HepG2 (cell line): Measurements from ENCODE around the gene GPATCH3. TPM values are rescaled to one million over a fixed set of nuclear protein-coding genes. Genes with fewer than 3 reads are reported as not detected.

Experiments used
- BCL6 ChIP-seq: IDR thresholded peaks from 2 replicates; pipeline ENCODE4 v1.6.1; 2016; ENCODE audit warnings: missing genetic modification reagents, missing compliant biosample characterization
- CEBPB ChIP-seq: IDR thresholded peaks from 2 replicates; pipeline ENCODE4 v1.6.1; 2011; ENCODE audit warnings: low read depth, low read length, improper control_type of control experiment, borderline replicate concordance
- DMAP1 ChIP-seq: IDR thresholded peaks from 2 replicates; pipeline ENCODE4 v1.6.1; 2016
- GPN1 ChIP-seq: sonication (generic); formaldehyde crosslinking; IDR thresholded peaks from 2 replicates; pipeline ENCODE4 v1.5.1; 2020; ENCODE audit warnings: missing genetic modification reagents, borderline replicate concordance
- IKZF1 ChIP-seq: fragments of 450-650 bp; IDR thresholded peaks from 2 replicates; pipeline ENCODE4 v1.7.1; 2016
- KDM3A ChIP-seq: IDR thresholded peaks from 2 replicates; pipeline ENCODE4 v1.6.1; 2018; ENCODE audit warnings: low read depth, missing compliant biosample characterization
- KLF11 ChIP-seq: IDR thresholded peaks from 2 replicates; pipeline ENCODE4 v1.6.1; 2016; ENCODE audit warnings: missing compliant biosample characterization
- MIER2 ChIP-seq: IDR thresholded peaks from 2 replicates; pipeline ENCODE4 v1.6.1; 2016; ENCODE audit warnings: missing biosample characterization, missing genetic modification reagents
- MXD3 ChIP-seq: IDR thresholded peaks from 2 replicates; pipeline ENCODE4 v1.6.1; 2016; ENCODE audit warnings: mild to moderate bottlenecking, missing biosample characterization, missing genetic modification reagents
- MZF1 ChIP-seq: sonication (generic); formaldehyde crosslinking; IDR thresholded peaks from 2 replicates; pipeline ENCODE4 v1.8.1; 2023; ENCODE audit warnings: mild to moderate bottlenecking, missing genetic modification reagents, borderline replicate concordance
- NFKBIZ ChIP-seq: IDR thresholded peaks from 2 replicates; pipeline ENCODE4 v1.6.1; 2018; ENCODE audit warnings: missing genetic modification reagents, missing compliant biosample characterization
- NR2F2 ChIP-seq: IDR thresholded peaks from 2 replicates; pipeline ENCODE4 v1.6.1; 2012; ENCODE audit warnings: low read depth, inconsistent platforms, borderline replicate concordance
- PATZ1 ChIP-seq: sonication (generic); formaldehyde crosslinking; IDR thresholded peaks from 2 replicates; pipeline ENCODE4 v1.4.0; 2020; ENCODE audit warnings: missing genetic modification reagents
- PCBP1 ChIP-seq: fragments of 200-400 bp; formaldehyde crosslinking; IDR thresholded peaks from 2 replicates; pipeline ENCODE4 v1.6.1; 2017; ENCODE audit warnings: mild to moderate bottlenecking, low read depth, low read length, borderline replicate concordance
- PHB2 ChIP-seq: fragments of 450-650 bp; IDR thresholded peaks from 2 replicates; pipeline ENCODE4 v1.6.1; 2018; ENCODE audit not compliant: partially characterized antibody
- PLSCR1 ChIP-seq: sonication (generic); formaldehyde crosslinking; IDR thresholded peaks from 2 replicates; pipeline ENCODE4 v1.5.0; 2020; ENCODE audit warnings: missing genetic modification reagents, mild to moderate bottlenecking, borderline replicate concordance
- POLR2AphosphoS5 ChIP-seq: IDR thresholded peaks from 2 replicates; pipeline ENCODE4 v1.6.1; 2012; ENCODE audit warnings: low read depth, low read length
- PRPF4 ChIP-seq: fragments of 200-400 bp; formaldehyde crosslinking; IDR thresholded peaks from 2 replicates; pipeline ENCODE4 v1.6.1; 2016; ENCODE audit warnings: low read length, low read depth; ENCODE audit not compliant: poor library complexity, severe bottlenecking
- STAG1 ChIP-seq: sonication (generic); formaldehyde crosslinking; IDR thresholded peaks from 2 replicates; pipeline ENCODE4 v1.4.0; 2020; ENCODE audit warnings: missing genetic modification reagents
- ZNF484 ChIP-seq: sonication (generic); formaldehyde crosslinking; IDR thresholded peaks from 2 replicates; pipeline ENCODE4 v1.5.1; 2020; ENCODE audit warnings: mild to moderate bottlenecking, low read depth, missing genetic modification reagents, borderline replicate concordance
- ZNF513 ChIP-seq: sonication (generic); formaldehyde crosslinking; conservative IDR thresholded peaks from 2 replicates; pipeline ENCODE4 v1.5.0; 2020; ENCODE audit warnings: missing genetic modification reagents
- ZNF598 ChIP-seq: sonication (generic); formaldehyde crosslinking; IDR thresholded peaks from 2 replicates; pipeline ENCODE4 v1.5.1; 2020; ENCODE audit warnings: mild to moderate bottlenecking, missing genetic modification reagents, borderline replicate concordance
- ZNF850 ChIP-seq: sonication (generic); formaldehyde crosslinking; conservative IDR thresholded peaks from 2 replicates; pipeline ENCODE4 v1.9.0; 2021; ENCODE audit warnings: mild to moderate bottlenecking, missing genetic modification reagents
- ZSCAN20 ChIP-seq: sonication (generic); formaldehyde crosslinking; IDR thresholded peaks from 2 replicates; pipeline ENCODE4 v1.4.0; 2020; ENCODE audit warnings: missing genetic modification reagents, mild to moderate bottlenecking, borderline replicate concordance
- ZSCAN21 ChIP-seq: sonication (generic); formaldehyde crosslinking; IDR thresholded peaks from 2 replicates; pipeline ENCODE4 v1.8.0; 2022; ENCODE audit warnings: mild to moderate bottlenecking, missing genetic modification reagents, moderate library complexity, borderline replicate concordance
- polyA plus RNA-seq, 8 experiments: library from polyadenylated mRNA; depleted of rRNA in 3 of 8; stranded (reverse) in 7 of 8; unstranded in 1 of 8; fragments of >200 nt; fragmentation: Illumina TruSeq in 4 of 8; extraction: Trizol in 4 of 8; gene quantifications; 2 replicates each; pipeline versions ENCODE4 v1.2.1 to v1.2.3, GENCODE V29; 2011 to 2016; ENCODE audit warnings: low read depth in 4 of 8, missing spikeins in 1 of 8, mixed read lengths in 1 of 8; ENCODE audit not compliant: insufficient read depth in 1 of 8
- total RNA-seq, 5 experiments: library from RNA; depleted of rRNA; stranded (reverse); fragments of >200 nt; fragmentation: Illumina TruSeq; extraction: Trizol; gene quantifications; 2 replicates each; pipeline ENCODE4 v1.2.3, GENCODE V29; 2016; ENCODE audit warnings: low read depth in 1 of 5

The GPATCH3 gene
- total and polyA plus RNA-seq, 2 of the 13 experiments (the other 11 are each of a cell fraction or from before 2014, with no cell fraction given) = 8.3 to 11.0 TPM

- no peak for TF ChIP-seq GPN1 (CRISPR knock-in tag)
- TF ChIP-seq STAG1 = no peak; the same call in 1 of the 2 replicates
- no peak for TF ChIP-seq ZNF850
- TF ChIP-seq ZSCAN21 (CRISPR knock-in tag) = no peak
- peak; percentile 31; the same call in 1 of the 2 replicates for TF ChIP-seq PATZ1 (CRISPR knock-in tag)
- no peak for TF ChIP-seq ZNF513 (CRISPR knock-in tag)
- TF ChIP-seq MZF1 = no peak
- TF ChIP-seq ZSCAN20 (CRISPR knock-in tag) = no peak
- peak; percentile 48; the same call in 1 of the 2 replicates for TF ChIP-seq MIER2 (CRISPR knock-in tag)
- TF ChIP-seq MXD3 (CRISPR knock-in tag) = peak; percentile 74; the same call in 1 of the 2 replicates
- TF ChIP-seq PCBP1 = 0 out of 2 replicates have a peak, but pooled peaks have one; percentile 31
- TF ChIP-seq PHB2 = no peak
- TF ChIP-seq POLR2AphosphoS5 = peak; percentile 95
- TF ChIP-seq KDM3A = no peak
- no peak for TF ChIP-seq PRPF4
- TF ChIP-seq PLSCR1 (CRISPR knock-in tag) = no peak
- no peak for TF ChIP-seq ZNF598 (CRISPR knock-in tag)
- no peak for TF ChIP-seq KLF11 (CRISPR knock-in tag)
- peak; percentile 78; the same call in 1 of the 2 replicates for TF ChIP-seq DMAP1 (CRISPR knock-in tag)
- no peak for TF ChIP-seq ZNF484 (CRISPR knock-in tag)
- 0 out of 2 replicates have a peak, but pooled peaks have one; percentile 26 for TF ChIP-seq NR2F2
- peak; percentile 50; the same call in 1 of the 2 replicates for TF ChIP-seq BCL6
- TF ChIP-seq NFKBIZ (CRISPR knock-in tag) = 0 out of 2 replicates have a peak, but pooled peaks have one; percentile 76
- no peak for TF ChIP-seq IKZF1
- TF ChIP-seq CEBPB = peak; percentile 74; the same call in 1 of the 2 replicates
Observed at GRCh38 chr1:26900001-26900814, at the start of gene GPATCH3 (continued).
